ENCODE data around the gene OR13H1. TPM values are rescaled to one million over a fixed set of nuclear protein-coding genes. Genes with fewer than 3 reads are reported as not detected.
"Not testable (repeated sequence)": the region's sequence is repeated elsewhere in the genome, so short reads cannot be mapped to it uniquely, and the experiment has no call there.

OR13H1 gene
- not detected for total RNA-seq

DNA sequence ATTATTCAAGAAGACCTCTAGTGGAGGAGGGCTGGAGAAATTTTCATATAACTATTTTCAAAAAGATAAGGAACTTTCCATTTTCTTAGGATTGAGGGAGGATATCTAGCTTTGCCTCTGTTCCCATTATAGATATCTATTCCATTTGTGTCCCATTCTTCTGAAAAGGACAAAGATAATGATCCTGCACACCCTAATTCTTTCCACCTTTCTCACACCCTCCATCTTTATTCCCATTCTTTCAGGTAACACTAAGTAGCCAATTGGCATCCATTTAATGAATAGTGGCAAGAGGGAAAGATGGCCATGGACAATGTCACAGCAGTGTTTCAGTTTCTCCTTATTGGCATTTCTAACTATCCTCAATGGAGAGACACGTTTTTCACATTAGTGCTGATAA lies at the start of gene OR13H1:
TSS of gene OR13H1 (plus strand) at position 301 of the 400 bp plus-strand sequence. CDS start at position 301, 0 bp downstream.
- no peak within 1 kb of the TSS for H3K4me3 ChIP-seq (replicated peaks in 1 of 3)
- intact Hi-C loops (cut with DNase I): no loop called here
- no peaks in the 10 kb centered on the region for H3K36me3 ChIP-seq
- no peaks in the 10 kb centered on the region for H3K27me3 ChIP-seq
- no peaks in the 10 kb centered on the region for H3K9me3 ChIP-seq
- H3K27ac ChIP-seq: no peak within 1 kb of the TSS
- no peak for DNase-seq
- WGBS, 2 donors: 65 to 73% methylated on average over 1 of the region's 1 CpG
- TF ChIP-seq POLR2A (IDR thresholded peaks at IDR 0.05): no peak
- TF ChIP-seq, protein P1, sequence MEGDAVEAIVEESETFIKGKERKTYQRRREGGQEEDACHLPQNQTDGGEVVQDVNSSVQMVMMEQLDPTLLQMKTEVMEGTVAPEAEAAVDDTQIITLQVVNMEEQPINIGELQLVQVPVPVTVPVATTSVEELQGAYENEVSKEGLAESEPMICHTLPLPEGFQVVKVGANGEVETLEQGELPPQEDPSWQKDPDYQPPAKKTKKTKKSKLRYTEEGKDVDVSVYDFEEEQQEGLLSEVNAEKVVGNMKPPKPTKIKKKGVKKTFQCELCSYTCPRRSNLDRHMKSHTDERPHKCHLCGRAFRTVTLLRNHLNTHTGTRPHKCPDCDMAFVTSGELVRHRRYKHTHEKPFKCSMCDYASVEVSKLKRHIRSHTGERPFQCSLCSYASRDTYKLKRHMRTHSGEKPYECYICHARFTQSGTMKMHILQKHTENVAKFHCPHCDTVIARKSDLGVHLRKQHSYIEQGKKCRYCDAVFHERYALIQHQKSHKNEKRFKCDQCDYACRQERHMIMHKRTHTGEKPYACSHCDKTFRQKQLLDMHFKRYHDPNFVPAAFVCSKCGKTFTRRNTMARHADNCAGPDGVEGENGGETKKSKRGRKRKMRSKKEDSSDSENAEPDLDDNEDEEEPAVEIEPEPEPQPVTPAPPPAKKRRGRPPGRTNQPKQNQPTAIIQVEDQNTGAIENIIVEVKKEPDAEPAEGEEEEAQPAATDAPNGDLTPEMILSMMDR (IDR thresholded peaks at IDR 0.05): no peak
- H3K4me1 ChIP-seq: no peaks in the 10 kb centered on the region

DNA sequence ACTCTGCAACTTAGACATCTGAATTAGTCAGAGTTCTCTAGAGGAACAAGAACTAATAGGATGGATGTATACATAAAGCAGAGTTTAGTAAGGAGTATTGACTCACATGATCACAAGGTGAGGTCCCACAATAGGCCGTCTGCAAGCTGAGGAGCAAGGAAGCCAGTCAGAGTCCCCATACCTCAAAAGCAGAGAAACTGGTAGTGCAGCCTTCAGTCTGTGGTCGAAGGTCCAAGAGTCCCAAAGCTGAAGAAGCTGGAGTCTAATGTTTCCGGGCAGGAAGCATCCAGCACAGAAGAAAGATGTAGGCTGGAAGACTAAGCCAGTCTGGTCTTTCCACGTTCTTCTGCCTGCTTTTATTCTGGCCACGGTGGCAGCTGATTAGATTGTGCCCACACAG lies 42.3 kb upstream of the OR13H1 start:
- H3K9me3 ChIP-seq; intact Hi-C loops (cut with DNase I); H3K27me3 ChIP-seq; DNase-seq; H3K4me1 ChIP-seq; H3K36me3 ChIP-seq; H3K27ac ChIP-seq; H3K4me3 ChIP-seq (replicated peaks in 1 of 3): not testable (repeated sequence)
- WGBS, 2 donors: 72 to 83% methylated on average over 4 to 5 of the region's 5 CpGs

- intact Hi-C loops (cut with DNase I): no loop called here
- Histone ChIP-seq H3K4me3 (replicated peaks in 1 of 3) (no peak overlapping the region), H3K4me1 (no peaks in the 10 kb centered on the region), H3K27me3 (no peaks in the 10 kb centered on the region), H3K27ac (no peak overlapping the region), H3K9me3 (no peaks in the 10 kb centered on the region), H3K36me3 (no peaks in the 10 kb centered on the region)
- no peak for TF ChIP-seq POLR2A (IDR thresholded peaks at IDR 0.05)
- TF ChIP-seq, protein P1 (IDR thresholded peaks at IDR 0.05): no peak
- 80% methylated on average over 1 of the region's 9 CpGs; no CpG with 5 or more reads in 1 of the 2 donors for WGBS, 2 donors
- no peak for DNase-seq
These were observed 30.5 kb upstream of the OR13H1 start for GRCh38 chrX:131513159-131513914.

- intact Hi-C loops (cut with DNase I): no loop called here
- H3K9me3 ChIP-seq: no peaks in the 10 kb centered on the region
- 81 to 83% methylated on average over 2 of the region's 2 CpGs for WGBS, 2 donors
These were observed 22.1 kb upstream of the OR13H1 start for GRCh38 chrX:131521824-131522223.

GRCh38 chrX:131544218-131544617 lies 344 bp downstream of the OR13H1 start:
- intact Hi-C loops (cut with DNase I): no loop called here
- DNase-seq: no peak
- TF ChIP-seq, protein P1 (IDR thresholded peaks at IDR 0.05): no peak
- no peak for TF ChIP-seq POLR2A (IDR thresholded peaks at IDR 0.05)
- no peak overlapping the region for H3K4me3 ChIP-seq (replicated peaks in 1 of 3)
- H3K9me3 ChIP-seq: no peaks in the 10 kb centered on the region
- 80 to 84% methylated on average over 4 of the region's 4 CpGs for WGBS, 2 donors
- H3K27ac ChIP-seq: no peak overlapping the region
- H3K36me3 ChIP-seq: no peaks in the 10 kb centered on the region
- no peaks in the 10 kb centered on the region for H3K4me1 ChIP-seq
- no peaks in the 10 kb centered on the region for H3K27me3 ChIP-seq

More at GRCh38 chrX:131521824-131522223, 22.1 kb upstream of the OR13H1 start:
- Histone ChIP-seq H3K4me1 (no peaks in the 10 kb centered on the region), H3K4me3 (replicated peaks in 1 of 3) (no peak overlapping the region), H3K27me3 (no peaks in the 10 kb centered on the region), H3K36me3 (no peaks in the 10 kb centered on the region), H3K27ac (no peak overlapping the region)
- TF ChIP-seq, protein P1 (IDR thresholded peaks at IDR 0.05): no peak
- no peak for TF ChIP-seq POLR2A (IDR thresholded peaks at IDR 0.05)
- DNase-seq: no peak
